Measurements from ENCODE around the gene FGFBP3.
A peak's percentile ranks its signal among the peaks of the same experiment; 100 is the strongest.
"Not testable (repeated sequence)": the region's sequence is repeated elsewhere in the genome, so short reads cannot be mapped to it uniquely, and the experiment has no call there.

FGFBP3 gene

DNA sequence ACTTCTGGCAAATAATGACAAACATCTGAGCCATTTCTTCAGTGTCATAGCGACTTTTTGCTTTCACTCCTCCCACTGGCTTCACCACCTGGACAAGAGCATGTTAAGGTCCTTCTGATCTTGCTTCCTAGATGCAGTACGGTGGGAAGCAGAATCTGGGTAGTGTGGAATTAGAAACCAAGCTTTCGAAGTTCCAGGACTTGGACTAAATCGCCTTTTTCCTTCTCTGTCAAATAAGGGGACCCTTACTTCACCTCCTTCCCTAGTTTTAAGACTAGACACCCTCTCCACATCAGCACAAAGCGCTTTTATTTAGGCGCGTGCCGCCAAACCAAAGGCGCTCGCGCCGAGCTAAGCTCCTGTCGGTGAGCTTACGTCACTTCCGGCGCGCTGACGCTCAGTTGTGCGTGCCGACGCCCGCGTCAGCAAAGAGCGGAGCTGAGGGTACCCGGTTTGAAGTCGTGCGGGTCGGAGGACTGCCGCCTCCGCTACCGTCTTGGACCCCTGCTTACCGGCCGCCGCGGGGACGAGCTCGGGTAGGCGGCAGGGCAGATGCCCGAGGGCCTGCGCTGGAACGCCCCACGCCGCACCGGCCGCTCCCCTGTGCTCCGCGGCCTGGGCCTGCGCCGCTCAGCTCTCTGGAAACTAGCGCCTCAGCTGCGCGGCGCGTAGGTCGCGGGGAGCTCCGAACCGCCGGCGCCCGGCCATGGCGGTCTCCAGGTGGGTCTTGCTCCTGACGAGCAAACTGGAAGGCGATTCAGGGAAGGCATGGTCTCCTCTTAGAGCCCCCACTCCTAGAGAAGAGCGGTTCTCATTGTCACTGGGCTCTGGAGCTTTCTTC is 14.3 kb upstream of the FGFBP3 start, which contains the start of gene BTAF1:
Gene BTAF1, plus strand, starts transcription at position 400 of the 841 bp plus-strand sequence. Its CDS starts 307 bp downstream, at position 707.
- H3K9me3 ChIP-seq (ENCODE audit: control insufficient read depth, insufficient read depth, low read length), result peaks cover 2% of the 10 kb centered on the region; the same call in 1 of the 2 replicates
- peak within 1 kb of the TSS; percentile 96 for H3K9ac ChIP-seq (ENCODE audit: low read depth, low read length)
- H3K4me1 ChIP-seq (ENCODE audit: insufficient read depth, low read length), result no peaks in the 10 kb centered on the region
- H3K36me3 ChIP-seq (ENCODE audit: insufficient read depth, low read length), result no peaks in the 10 kb centered on the region

GRCh38 chr10:91919651-91920050 is 10.4 kb upstream of the FGFBP3 start:
- no peaks in the 10 kb centered on the region for H3K4me1 ChIP-seq (ENCODE audit: insufficient read depth, low read length)
- H3K9ac ChIP-seq (ENCODE audit: low read depth, low read length), result no peak overlapping the region
- H3K9me3 ChIP-seq (ENCODE audit: control insufficient read depth, insufficient read depth, low read length), result peaks cover 2% of the 10 kb centered on the region; the same call in 1 of the 2 replicates
- no peaks in the 10 kb centered on the region for H3K36me3 ChIP-seq (ENCODE audit: insufficient read depth, low read length)

DNA sequence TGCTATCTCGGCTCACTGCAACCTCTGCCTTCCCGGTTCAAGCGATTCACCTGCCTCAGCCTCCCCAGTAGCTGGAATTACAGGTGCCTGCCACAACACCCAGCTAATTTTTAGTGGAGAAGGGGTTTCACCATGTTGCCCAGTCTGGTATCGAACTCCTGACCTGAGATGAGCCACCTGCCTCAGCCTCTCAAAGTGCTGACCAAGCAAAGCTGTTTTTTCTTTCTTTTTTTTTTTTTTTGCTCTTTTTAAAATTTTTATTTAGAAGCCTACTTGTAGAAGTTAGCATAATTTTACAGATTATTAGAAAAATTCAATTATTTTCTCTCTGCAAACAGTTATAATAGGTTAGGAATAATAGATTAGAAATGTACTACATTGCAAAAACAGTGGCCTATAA is 1.2 kb upstream of the FGFBP3 start:
- H3K4me1 ChIP-seq (ENCODE audit: insufficient read depth, low read length), result no peaks in the 10 kb centered on the region
- no peaks in the 10 kb centered on the region for H3K9me3 ChIP-seq (ENCODE audit: control insufficient read depth, insufficient read depth, low read length)
- no peak overlapping the region for H3K9ac ChIP-seq (ENCODE audit: low read depth, low read length)
- H3K36me3 ChIP-seq (ENCODE audit: insufficient read depth, low read length), result no peaks in the 10 kb centered on the region

DNA sequence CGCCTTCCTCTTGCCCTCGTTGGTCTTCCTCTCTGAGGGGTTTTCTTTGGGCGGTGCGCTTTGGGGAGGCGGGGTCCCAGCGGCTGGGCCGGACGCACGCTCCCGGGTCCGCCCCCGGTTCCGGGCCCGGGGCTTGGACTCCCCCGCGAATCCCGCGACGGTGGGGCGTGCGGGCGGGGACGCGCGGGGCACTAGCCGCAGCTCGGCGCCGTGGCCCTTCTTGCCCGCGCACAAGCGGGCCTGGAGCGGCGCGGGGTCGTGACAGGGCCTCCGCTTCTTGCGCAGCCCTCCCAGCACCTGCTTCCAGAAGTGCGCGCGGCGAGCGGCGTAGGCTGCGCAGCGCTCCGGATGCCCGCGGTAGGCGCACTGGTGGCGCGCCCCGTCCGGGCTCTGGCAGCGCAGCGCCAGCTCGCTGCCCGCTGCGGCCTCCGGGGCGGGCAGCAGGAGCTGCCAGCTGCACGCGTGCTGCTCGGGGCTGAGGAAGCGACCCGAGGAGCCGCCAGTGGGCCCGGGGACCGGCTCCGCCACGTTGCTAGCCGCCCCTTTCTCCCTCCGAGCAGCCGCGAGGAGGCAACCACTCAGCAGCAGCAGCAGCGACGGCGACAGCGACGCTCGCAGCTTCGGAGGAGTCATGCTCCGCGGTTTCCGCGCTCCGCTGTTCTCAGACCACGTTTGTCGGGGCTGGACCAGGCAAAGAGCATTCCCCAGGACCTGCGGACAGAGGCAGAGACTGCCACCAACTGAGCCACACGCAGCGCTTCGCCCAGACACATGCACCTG is 759 bp downstream of the FGFBP3 start:
- Histone ChIP-seq H3K36me3 (ENCODE audit: insufficient read depth, low read length) (no peaks in the 10 kb centered on the region), H3K9ac (ENCODE audit: low read depth, low read length) (peak overlapping the region; percentile 90), H3K4me1 (ENCODE audit: insufficient read depth, low read length) (no peaks in the 10 kb centered on the region; the same call in 1 of the 2 replicates), H3K9me3 (ENCODE audit: control insufficient read depth, insufficient read depth, low read length) (no peaks in the 10 kb centered on the region)

GRCh38 chr10:91907914-91908336 is 1.4 kb downstream of the FGFBP3 start:
- Histone ChIP-seq H3K36me3 (ENCODE audit: insufficient read depth, low read length) (no peaks in the 10 kb centered on the region), H3K4me1 (ENCODE audit: insufficient read depth, low read length) (no peaks in the 10 kb centered on the region; the same call in 1 of the 2 replicates), H3K9ac (ENCODE audit: low read depth, low read length) (peak overlapping the region; percentile 90), H3K9me3 (ENCODE audit: control insufficient read depth, insufficient read depth, low read length) (no peaks in the 10 kb centered on the region)

DNA sequence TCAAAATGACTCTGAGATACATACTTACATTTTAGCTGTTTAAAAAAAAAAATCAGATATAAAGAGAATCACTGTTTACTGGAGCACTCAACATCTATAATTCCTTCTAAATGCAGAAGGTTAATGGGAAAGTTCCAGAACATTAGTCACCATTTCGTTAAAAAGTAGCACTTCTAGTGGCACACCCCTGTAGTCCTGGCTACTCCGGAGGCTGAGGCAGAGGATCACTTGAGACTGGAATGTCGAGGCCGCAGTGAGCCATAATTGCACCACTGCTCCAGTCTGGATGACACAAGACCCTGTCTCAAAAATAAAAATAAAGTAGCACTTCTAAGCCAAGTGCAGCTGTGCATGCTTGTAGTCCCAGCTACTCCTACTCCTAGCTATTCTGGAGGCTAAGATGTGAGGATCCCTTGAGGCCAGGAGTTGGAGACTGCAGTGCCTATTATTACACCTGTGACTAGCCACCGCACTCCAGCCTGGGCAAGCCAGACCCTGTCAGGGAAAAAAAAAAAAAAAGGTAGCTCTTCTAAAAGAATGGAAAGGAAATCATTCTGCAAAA is 2.2 kb downstream of the FGFBP3 start:
- Histone ChIP-seq H3K36me3 (ENCODE audit: insufficient read depth, low read length) (no peaks in the 10 kb centered on the region), H3K9ac (ENCODE audit: low read depth, low read length) (peak overlapping the region; percentile 90; the same call in 1 of the 2 replicates), H3K9me3 (ENCODE audit: control insufficient read depth, insufficient read depth, low read length) (no peaks in the 10 kb centered on the region)

GRCh38 chr10:91901784-91902677 is 7.3 kb downstream of the FGFBP3 start:
- H3K4me1 ChIP-seq (ENCODE audit: insufficient read depth, low read length), result peaks cover 14% of the 10 kb centered on the region; the same call in 1 of the 2 replicates
- H3K9me3 ChIP-seq (ENCODE audit: control insufficient read depth, insufficient read depth, low read length), result no peaks in the 10 kb centered on the region
- H3K36me3 ChIP-seq (ENCODE audit: insufficient read depth, low read length), result no peaks in the 10 kb centered on the region
- no peak overlapping the region for H3K9ac ChIP-seq (ENCODE audit: low read depth, low read length)

More for the DNA sequence above, 2.2 kb downstream of the FGFBP3 start:
- H3K4me1 ChIP-seq (ENCODE audit: insufficient read depth, low read length), result peaks cover 7% of the 10 kb centered on the region; the same call in 1 of the 2 replicates

DNA sequence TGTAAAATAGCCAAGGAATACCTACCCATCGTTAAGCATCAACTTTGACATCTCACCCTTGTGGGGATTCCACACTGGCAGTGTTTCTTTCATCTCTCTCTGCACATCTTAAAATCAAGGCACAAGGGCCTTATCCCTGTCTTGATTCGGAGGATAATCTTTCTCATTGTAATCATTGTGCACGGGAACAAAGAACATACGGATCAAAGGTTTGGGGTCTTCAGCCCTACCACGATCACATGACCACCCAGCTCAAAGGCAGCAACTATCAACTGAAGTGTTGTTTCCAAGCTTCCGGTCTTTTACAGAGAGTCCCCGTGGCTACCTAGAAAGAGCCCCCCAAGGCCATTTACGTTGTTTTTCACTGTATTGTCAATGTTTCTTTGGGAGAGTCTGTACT is 11.9 kb downstream of the FGFBP3 start:
- Histone ChIP-seq H3K9ac (ENCODE audit: low read depth, low read length) (no peak overlapping the region), H3K4me1 (ENCODE audit: insufficient read depth, low read length) (peaks cover 10% of the 10 kb centered on the region; the same call in 1 of the 2 replicates), H3K36me3 (ENCODE audit: insufficient read depth, low read length) (no peaks in the 10 kb centered on the region), H3K9me3 (ENCODE audit: control insufficient read depth, insufficient read depth, low read length) (no peaks in the 10 kb centered on the region)

DNA sequence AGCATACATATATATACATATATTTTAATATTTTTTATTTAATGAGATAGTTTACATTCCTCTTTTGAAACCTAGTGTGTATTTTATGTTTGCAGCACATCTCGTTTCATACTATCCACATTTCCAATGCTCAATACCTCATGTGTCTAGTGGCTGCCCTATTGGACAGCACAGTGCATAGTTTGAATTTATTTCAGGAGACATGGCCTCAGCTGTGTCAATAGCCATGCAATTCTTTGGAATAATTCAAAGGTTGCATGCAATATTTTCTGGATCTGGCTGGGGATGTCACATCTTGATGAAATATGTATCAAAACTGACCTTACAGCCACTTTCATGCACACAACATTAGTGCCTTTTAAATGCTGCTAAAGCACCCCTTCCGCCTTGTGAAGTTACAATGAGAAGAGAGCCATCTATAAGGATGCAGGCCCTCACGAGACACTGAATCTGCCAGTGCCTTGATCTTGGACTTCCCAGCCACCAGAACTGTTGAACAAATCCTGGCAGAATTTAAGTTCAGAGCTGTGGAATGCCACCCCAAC is 13.0 kb downstream of the FGFBP3 start:
- Histone ChIP-seq H3K4me1 (ENCODE audit: insufficient read depth, low read length) (no peaks in the 10 kb centered on the region), H3K9me3 (ENCODE audit: control insufficient read depth, insufficient read depth, low read length) (no peaks in the 10 kb centered on the region), H3K36me3 (ENCODE audit: insufficient read depth, low read length) (no peaks in the 10 kb centered on the region), H3K9ac (ENCODE audit: low read depth, low read length) (no peak overlapping the region)

- H3K36me3 ChIP-seq (ENCODE audit: insufficient read depth, low read length); H3K9me3 ChIP-seq (ENCODE audit: control insufficient read depth, insufficient read depth, low read length); H3K4me1 ChIP-seq (ENCODE audit: insufficient read depth, low read length); H3K9ac ChIP-seq (ENCODE audit: low read depth, low read length): not testable (repeated sequence)
Observed at GRCh38 chr10:91894261-91894685, 15.0 kb downstream of the FGFBP3 start.

DNA sequence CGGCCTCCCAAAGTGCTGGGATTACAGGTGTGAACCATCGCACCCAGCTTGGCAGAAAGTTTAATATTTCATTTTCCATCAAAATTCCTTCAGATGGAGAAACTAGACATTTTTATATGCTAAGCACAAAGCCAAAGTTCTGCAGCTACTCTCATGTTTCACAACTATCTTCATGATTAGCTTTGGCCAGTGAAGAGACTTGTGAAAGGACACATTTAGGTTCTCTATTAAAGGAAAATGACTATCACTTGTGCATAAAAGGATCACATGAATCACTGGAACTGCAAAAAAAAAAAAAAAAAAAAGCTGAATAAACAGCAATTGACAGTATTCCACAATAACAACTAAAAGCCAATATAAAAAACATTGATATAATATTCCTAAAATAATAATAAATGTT is 16.2 kb downstream of the FGFBP3 start:
- H3K9me3 ChIP-seq (ENCODE audit: control insufficient read depth, insufficient read depth, low read length), result no peaks in the 10 kb centered on the region
- no peak overlapping the region for H3K9ac ChIP-seq (ENCODE audit: low read depth, low read length)
- no peaks in the 10 kb centered on the region; the same call in 1 of the 2 replicates for H3K4me1 ChIP-seq (ENCODE audit: insufficient read depth, low read length)
- no peaks in the 10 kb centered on the region for H3K36me3 ChIP-seq (ENCODE audit: insufficient read depth, low read length)

DNA sequence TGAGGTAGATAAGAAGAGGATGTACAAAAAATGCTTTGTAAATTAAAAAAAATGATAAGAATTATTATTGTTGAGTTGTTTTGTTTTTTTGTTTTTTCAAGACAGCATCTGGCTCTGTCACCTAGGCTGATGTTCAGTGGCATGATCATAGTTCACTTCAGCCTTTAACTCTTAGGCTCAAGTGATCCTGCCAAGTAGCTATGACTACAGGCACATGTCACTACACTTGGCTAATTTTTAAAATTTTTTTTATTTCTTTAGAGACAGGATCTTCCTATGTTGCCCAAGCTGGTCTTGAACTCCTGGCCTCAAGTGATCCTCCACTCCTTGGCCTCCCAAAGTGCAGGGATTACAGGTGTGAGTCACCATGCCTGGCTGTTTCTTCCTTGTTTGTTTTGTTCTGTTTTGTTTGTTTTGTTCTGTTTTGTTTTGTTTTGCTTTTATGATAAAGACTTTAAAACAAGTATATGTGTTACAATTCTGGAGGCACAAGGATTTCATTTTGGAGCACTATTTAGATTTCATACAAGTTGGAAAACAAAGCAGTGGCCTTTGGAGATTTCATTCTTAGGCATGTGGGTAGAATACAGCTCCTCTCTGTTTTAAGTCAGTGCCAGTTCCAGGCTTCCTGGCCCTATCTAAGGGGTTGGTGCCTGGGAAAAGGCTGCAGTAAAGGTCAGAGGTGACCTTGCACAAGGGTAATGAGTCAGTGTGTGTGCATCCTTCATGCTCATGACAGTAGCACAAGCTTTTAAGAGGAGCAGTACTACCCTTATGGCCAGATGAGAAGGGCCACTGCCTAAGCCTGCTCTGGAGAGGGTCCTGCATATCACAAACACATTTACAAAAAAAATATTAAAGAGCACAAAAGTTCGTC is 17.9 kb downstream of the FGFBP3 start:
- no peak overlapping the region for H3K9ac ChIP-seq (ENCODE audit: low read depth, low read length)
- no peaks in the 10 kb centered on the region for H3K9me3 ChIP-seq (ENCODE audit: control insufficient read depth, insufficient read depth, low read length)
- no peaks in the 10 kb centered on the region for H3K36me3 ChIP-seq (ENCODE audit: insufficient read depth, low read length)

More for the DNA sequence above, 17.9 kb downstream of the FGFBP3 start:
- no peaks in the 10 kb centered on the region; the same call in 1 of the 2 replicates for H3K4me1 ChIP-seq (ENCODE audit: insufficient read depth, low read length)
